GDM1 (cell line): ENCODE measurements around the gene SORL1-AS1.

Experiments
- DNase-seq: peaks from one replicate; lab custom pipeline; 2025; lab: John Stamatoyannopoulos, UW

SORL1-AS1 gene

DNA sequence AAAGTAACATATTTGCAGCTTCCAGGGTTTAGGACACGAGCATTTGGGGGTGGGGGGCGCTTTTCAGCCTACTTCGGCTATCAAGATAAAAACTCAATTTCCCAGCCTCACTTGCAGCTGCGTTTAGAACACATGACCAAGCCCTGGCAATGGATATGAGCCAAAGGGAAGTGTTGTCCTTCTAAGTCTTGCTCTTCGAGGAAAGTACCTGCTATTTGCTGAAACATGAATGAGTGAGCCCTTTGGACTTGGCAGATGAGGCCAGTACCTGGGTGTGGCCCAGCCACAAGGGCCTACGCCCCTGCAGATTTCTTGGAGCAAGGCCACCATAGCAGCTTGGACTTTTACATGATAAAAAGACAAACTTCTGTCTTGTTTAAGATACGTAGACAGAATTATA, 60.9 kb downstream of the SORL1-AS1 start:
- no peak for DNase-seq

DNA sequence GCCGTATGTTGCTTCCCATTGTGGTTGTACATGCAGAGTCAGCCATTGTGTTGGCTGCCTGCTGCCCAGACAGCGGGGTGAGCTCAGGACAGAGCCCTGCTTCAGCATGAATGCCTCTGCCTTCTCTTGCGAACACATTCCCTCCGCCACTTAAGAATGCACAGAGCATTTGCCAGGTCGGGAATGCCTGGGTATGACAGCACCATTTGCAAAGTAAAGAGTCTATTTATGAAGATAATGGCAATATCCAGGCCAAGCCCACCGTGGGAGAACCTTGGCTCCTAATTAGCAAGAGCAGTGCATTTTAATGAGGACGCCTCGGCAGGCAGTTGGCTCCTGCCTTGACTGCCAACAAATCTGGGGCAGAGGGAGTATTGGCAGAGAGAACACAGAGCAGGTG, 63.1 kb downstream of the SORL1-AS1 start:
- no peak for DNase-seq
